CD4-positive, alpha-beta memory T cell (primary cell): ENCODE measurements around the gene RIBC2. TPM values are rescaled to one million over a fixed set of nuclear protein-coding genes. Genes with fewer than 3 reads are reported as not detected.
"Not testable (repeated sequence)": the region's sequence is repeated elsewhere in the genome, so short reads cannot be mapped to it uniquely, and the experiment has no call there.

Experiments
- CTCF ChIA-PET: fragments of 350-600 bp; sonication (Branson Sonifier 250); formaldehyde crosslinking; loops from one replicate; lab custom pipeline; 2021; ENCODE audit warnings: inconsistent platforms; ENCODE audit not compliant: partially characterized antibody; lab: Charles Lee
- POLR2A ChIA-PET: fragments of 350-600 bp; sonication (Branson Sonifier 250); formaldehyde crosslinking; loops from one replicate; lab custom pipeline; 2021; ENCODE audit not compliant: partially characterized antibody; lab: Charles Lee
- DNase-seq, 5 donors: peaks; one replicate each; pipeline versions ENCODE4 v3.0.0 to v3.0.0-alpha.2; 2020 to 2022; ENCODE audit warnings: mixed read lengths in 1 of 5
- H3K27ac ChIP-seq: one replicate; pipeline ENCODE4 v1.7.0; 2013; ENCODE audit warnings: low read depth, low read length
- H3K27me3 ChIP-seq: 2 replicates; pipeline ENCODE4 v1.7.0; 2013; ENCODE audit warnings: mild to moderate bottlenecking, low read length, moderate library complexity; ENCODE audit not compliant: insufficient read depth
- H3K36me3 ChIP-seq: 2 replicates; pipeline ENCODE4 v1.7.0; 2013; ENCODE audit warnings: mild to moderate bottlenecking, low read length, moderate library complexity; ENCODE audit not compliant: insufficient read depth
- H3K4me1 ChIP-seq: 2 replicates; pipeline ENCODE4 v1.7.0; 2013; ENCODE audit warnings: mild to moderate bottlenecking, low read length, moderate library complexity; ENCODE audit not compliant: insufficient read depth
- H3K4me3 ChIP-seq, 2 donors: one replicate each; pipeline ENCODE4 v1.7.0; 2013; ENCODE audit warnings: low read length in 2 of 2, mild to moderate bottlenecking in 1 of 2
- H3K9me3 ChIP-seq, 2 donors: one replicate each; pipeline ENCODE4 v1.7.0; 2013; ENCODE audit warnings: low read length in 2 of 2, control low read depth in 1 of 2; ENCODE audit not compliant: control insufficient read depth in 1 of 2
- H3K27ac Mint-ChIP-seq, 7 donors: one replicate each; pipeline ENCODE4 v1.8.0; 2020 to 2021; ENCODE audit warnings: mixed read lengths in 7 of 7, mild to moderate bottlenecking in 6 of 7, inconsistent platforms in 3 of 7, moderate library complexity in 3 of 7
- H3K27me3 Mint-ChIP-seq, 2 donors: one replicate each; pipeline ENCODE4 v1.8.0; 2020 to 2021; ENCODE audit warnings: mixed read lengths in 2 of 2
- H3K36me3 Mint-ChIP-seq, 2 donors: one replicate each; pipeline ENCODE4 v1.8.0; 2020 to 2021; ENCODE audit warnings: mixed read lengths in 2 of 2, inconsistent platforms in 1 of 2, mild to moderate bottlenecking in 1 of 2
- H3K4me1 Mint-ChIP-seq, 4 donors: one replicate each; pipeline ENCODE4 v1.8.0; 2020 to 2021; ENCODE audit warnings: mixed read lengths in 4 of 4, mild to moderate bottlenecking in 1 of 4
- H3K4me3 Mint-ChIP-seq, 8 donors: one replicate each; pipeline ENCODE4 v1.8.0; 2020 to 2021; ENCODE audit warnings: mixed read lengths in 8 of 8, mild to moderate bottlenecking in 7 of 8, moderate library complexity in 6 of 8, inconsistent platforms in 3 of 8
- H3K9me3 Mint-ChIP-seq, 8 donors: one replicate each; pipeline ENCODE4 v1.8.0; 2020 to 2021; ENCODE audit warnings: mixed read lengths in 8 of 8, mild to moderate bottlenecking in 5 of 8, inconsistent platforms in 3 of 8, moderate library complexity in 1 of 8
- intact Hi-C: fragments of 100-400 bp; cut with micrococcal nuclease; formaldehyde crosslinking; loops from one replicate; pipeline ENCODE4 v1.15.1; 2023
- polyA plus RNA-seq, 2 donors: library from polyadenylated mRNA; unstranded; fragments of 300-500 nt; fragmentation: Illumina TruSeq; gene quantifications; one replicate each; pipeline ENCODE4 v1.2.3, GENCODE V29; 2021
- total RNA-seq, 2 experiments: library from RNA; stranded (reverse); gene quantifications; one replicate each; pipeline ENCODE4 v1.2.3, GENCODE V29; 2021

The RIBC2 gene
- total and polyA plus RNA-seq, 4 experiments from 2014 or later: 0.13 TPM; not detected in 3

DNA sequence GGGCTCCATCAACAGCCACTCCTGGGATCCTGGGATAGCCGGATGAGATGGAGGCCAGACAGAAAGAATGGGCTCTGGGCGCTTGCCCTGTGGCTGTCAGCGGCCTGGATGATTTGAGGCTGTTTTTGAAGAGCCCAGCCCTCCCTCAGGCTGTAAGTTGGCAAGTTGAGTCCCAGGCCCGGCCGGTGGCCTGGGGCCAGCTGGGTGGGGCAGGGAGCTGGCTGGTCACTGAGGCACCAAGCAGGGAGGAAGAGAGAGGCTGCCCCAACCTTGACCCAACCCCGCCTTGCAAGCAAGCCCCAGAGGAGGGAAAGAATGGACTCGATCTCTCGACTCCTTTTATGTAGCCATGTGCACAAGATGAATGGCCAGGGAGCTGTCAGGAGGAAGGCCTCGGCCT is 34.9 kb downstream of the RIBC2 start:
- H3K4me3 ChIP-seq: no peak overlapping the region
- no peaks in the 10 kb centered on the region for H3K36me3 Mint-ChIP-seq
- intact Hi-C loops: no loop called here
- peaks cover 0 to 2% (median 0%) of the 10 kb centered on the region in 8 donors for H3K9me3 Mint-ChIP-seq
- no peaks in the 10 kb centered on the region for H3K4me1 ChIP-seq
- CTCF ChIA-PET: no interaction called here
- no peaks in the 10 kb centered on the region for H3K4me1 Mint-ChIP-seq
- no peak for DNase-seq
- no peak overlapping the region for H3K27ac ChIP-seq
- H3K4me3 Mint-ChIP-seq: no peak overlapping the region
- H3K36me3 ChIP-seq: no peaks in the 10 kb centered on the region
- H3K27me3 Mint-ChIP-seq: peaks cover 0 to 2% of the 10 kb centered on the region in 2 donors
- no peak overlapping the region for H3K27ac Mint-ChIP-seq
- POLR2A ChIA-PET: no interaction called here
- H3K27me3 ChIP-seq: no peaks in the 10 kb centered on the region
- no peaks in the 10 kb centered on the region for H3K9me3 ChIP-seq

DNA sequence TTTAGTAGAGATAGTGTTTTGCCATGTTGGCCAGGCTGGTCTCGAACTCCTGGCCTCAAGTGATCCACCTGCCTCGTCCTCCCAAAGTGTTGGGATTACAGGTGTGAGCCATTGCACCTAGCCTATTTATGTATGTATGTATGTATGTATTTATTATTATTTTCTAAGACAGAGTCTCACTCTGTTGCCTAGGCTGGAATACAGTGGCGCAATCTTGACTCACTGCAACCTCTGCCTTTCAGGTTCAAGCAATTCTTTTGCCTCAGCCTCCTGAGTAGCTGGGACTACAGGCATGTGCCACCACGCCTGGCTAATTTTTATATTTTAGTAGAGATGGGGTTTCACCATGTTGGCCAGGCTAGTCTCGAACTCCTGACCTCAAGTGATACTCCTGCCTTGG is 35.9 kb downstream of the RIBC2 start:
- H3K27ac Mint-ChIP-seq, H3K4me3 Mint-ChIP-seq, H3K27ac ChIP-seq, POLR2A ChIA-PET, H3K4me1 ChIP-seq, H3K36me3 Mint-ChIP-seq, H3K27me3 Mint-ChIP-seq, H3K9me3 ChIP-seq, intact Hi-C loops, CTCF ChIA-PET, H3K4me3 ChIP-seq, H3K9me3 Mint-ChIP-seq, H3K27me3 ChIP-seq, H3K36me3 ChIP-seq, H3K4me1 Mint-ChIP-seq, DNase-seq: not testable (repeated sequence)

DNA sequence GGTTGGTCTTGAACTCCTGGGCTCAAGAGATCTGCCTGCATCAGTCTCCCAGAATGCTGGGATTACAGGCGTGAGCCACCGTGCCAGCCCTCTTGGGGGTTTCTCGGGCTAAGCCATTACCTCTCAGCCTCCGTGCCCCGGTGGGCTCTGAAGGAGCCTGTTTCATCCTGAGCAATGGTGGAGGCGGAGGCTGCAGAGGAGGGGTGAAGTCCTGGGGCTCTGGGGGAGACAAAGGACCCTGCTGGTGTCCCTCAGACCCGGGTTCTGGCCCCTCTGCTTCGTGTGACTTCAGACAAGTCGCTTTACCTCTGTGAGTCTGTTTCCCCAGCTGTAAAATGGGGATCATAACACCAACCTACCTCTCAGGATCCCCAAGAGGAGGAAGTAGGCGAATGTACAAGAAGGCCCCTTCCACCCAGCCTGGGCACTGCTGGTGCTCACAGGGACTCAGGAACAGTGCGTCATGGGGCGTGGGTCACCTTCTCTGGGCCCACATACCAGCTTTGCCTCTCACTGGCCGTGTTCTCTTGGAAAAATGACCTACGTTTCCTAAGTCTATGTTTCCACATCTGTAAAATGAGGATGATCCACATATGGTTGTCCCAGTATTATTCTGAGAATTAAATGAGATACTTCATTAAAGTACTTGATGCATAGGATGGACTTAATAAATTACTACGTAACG is 36.8 kb downstream of the RIBC2 start:
- POLR2A ChIA-PET: no interaction called here
- H3K36me3 Mint-ChIP-seq: no peaks in the 10 kb centered on the region
- H3K4me3 ChIP-seq: no peak overlapping the region
- no peak overlapping the region for H3K27ac ChIP-seq
- peaks cover 0 to 6% of the 10 kb centered on the region in 2 donors for H3K27me3 Mint-ChIP-seq
- H3K9me3 Mint-ChIP-seq: no peaks in the 10 kb centered on the region
- H3K4me3 Mint-ChIP-seq: no peak overlapping the region
- H3K36me3 ChIP-seq: no peaks in the 10 kb centered on the region
- no peaks in the 10 kb centered on the region for H3K9me3 ChIP-seq
- no peaks in the 10 kb centered on the region for H3K4me1 ChIP-seq
- CTCF ChIA-PET: no interaction called here
- H3K4me1 Mint-ChIP-seq: no peaks in the 10 kb centered on the region
- intact Hi-C loops: no loop called here
- no peak overlapping the region for H3K27ac Mint-ChIP-seq
- H3K27me3 ChIP-seq: no peaks in the 10 kb centered on the region
- DNase-seq: no peak

DNA sequence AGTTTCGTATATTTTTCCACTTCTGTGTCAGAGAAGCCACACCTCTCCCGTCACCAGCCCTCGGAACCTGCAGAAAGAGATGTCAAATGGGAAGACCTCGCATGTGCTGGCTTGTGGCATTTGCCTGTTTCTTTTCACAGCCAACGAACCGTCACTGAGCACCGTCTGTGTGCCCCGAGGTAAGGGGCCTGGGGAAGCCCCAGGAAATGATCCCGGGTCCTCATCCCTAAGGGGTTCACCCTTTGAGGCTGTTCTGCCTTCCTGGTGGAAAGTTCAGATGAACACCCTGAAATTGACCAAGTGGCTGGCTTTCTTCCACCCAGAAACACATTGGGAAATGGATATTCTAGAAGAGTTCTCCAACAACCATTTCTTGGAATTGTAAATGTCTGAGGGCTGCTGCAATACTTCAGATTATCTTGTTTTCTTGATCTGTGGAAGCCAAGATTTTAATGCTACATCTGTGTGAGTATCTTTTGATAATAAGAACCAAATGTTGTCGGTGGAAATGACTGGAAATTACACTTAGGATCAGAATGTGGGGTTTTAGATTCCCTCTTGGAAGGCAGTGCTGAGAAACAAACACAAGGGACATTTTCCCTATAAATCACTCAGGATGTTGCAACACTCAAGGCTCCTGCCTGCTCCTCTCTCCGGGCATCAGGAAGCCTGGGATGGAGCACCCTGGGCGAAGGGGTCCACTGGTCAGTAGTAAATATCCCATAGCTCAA is 37.6 kb downstream of the RIBC2 start:
- Histone ChIP-seq H3K4me1 (no peaks in the 10 kb centered on the region), H3K27me3 (no peaks in the 10 kb centered on the region), H3K4me3 (no peak overlapping the region), H3K27ac (no peak overlapping the region), H3K9me3 (no peaks in the 10 kb centered on the region), H3K36me3 (no peaks in the 10 kb centered on the region)
- CTCF ChIA-PET: no interaction called here
- Mint-ChIP-seq H3K27me3 (peaks cover 0 to 6% of the 10 kb centered on the region in 2 donors), H3K27ac (no peak overlapping the region), H3K36me3 (no peaks in the 10 kb centered on the region), H3K4me3 (no peak overlapping the region), H3K4me1 (no peaks in the 10 kb centered on the region), H3K9me3 (no peaks in the 10 kb centered on the region)
- no peak for DNase-seq
- POLR2A ChIA-PET: no interaction called here
- intact Hi-C loops: no loop called here

DNA sequence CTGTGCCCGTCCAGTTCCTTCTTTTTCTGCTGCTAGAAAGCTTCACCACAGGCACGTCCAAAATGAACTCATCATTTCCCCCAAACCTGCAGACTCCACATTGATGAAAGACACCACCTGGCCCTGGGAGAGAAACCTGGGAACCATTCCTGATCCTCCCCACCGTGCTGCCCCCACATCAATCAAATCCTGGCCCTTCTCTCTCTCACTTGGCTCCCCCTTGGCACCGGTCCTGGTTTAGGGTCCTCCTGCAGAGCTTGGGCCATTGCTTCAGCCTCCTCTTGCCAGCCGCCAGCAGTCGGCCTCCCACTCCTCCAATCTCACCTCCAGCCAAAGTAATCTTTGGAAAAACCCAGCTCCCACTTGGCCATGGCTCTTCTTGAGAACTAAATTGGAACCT is 38.5 kb downstream of the RIBC2 start:
- POLR2A ChIA-PET: no interaction called here
- H3K36me3 ChIP-seq: no peaks in the 10 kb centered on the region
- no peak overlapping the region for H3K4me3 ChIP-seq
- intact Hi-C loops: no loop called here
- H3K4me3 Mint-ChIP-seq: no peak overlapping the region
- no peak for DNase-seq
- peaks cover 0 to 2% (median 0%) of the 10 kb centered on the region in 8 donors for H3K9me3 Mint-ChIP-seq
- no peak overlapping the region for H3K27ac Mint-ChIP-seq
- CTCF ChIA-PET: interaction anchor here (1.2 kb wide), 1 partner anchor 10 kb away, joined by 3 read pairs; no protein-coding TSS in a partner anchor
- H3K4me1 ChIP-seq: no peaks in the 10 kb centered on the region
- H3K9me3 ChIP-seq: no peaks in the 10 kb centered on the region
- no peaks in the 10 kb centered on the region for H3K36me3 Mint-ChIP-seq
- no peak overlapping the region for H3K27ac ChIP-seq
- H3K27me3 ChIP-seq: no peaks in the 10 kb centered on the region
- H3K27me3 Mint-ChIP-seq: peaks cover 1 to 6% of the 10 kb centered on the region in 2 donors
- H3K4me1 Mint-ChIP-seq: no peaks in the 10 kb centered on the region

DNA sequence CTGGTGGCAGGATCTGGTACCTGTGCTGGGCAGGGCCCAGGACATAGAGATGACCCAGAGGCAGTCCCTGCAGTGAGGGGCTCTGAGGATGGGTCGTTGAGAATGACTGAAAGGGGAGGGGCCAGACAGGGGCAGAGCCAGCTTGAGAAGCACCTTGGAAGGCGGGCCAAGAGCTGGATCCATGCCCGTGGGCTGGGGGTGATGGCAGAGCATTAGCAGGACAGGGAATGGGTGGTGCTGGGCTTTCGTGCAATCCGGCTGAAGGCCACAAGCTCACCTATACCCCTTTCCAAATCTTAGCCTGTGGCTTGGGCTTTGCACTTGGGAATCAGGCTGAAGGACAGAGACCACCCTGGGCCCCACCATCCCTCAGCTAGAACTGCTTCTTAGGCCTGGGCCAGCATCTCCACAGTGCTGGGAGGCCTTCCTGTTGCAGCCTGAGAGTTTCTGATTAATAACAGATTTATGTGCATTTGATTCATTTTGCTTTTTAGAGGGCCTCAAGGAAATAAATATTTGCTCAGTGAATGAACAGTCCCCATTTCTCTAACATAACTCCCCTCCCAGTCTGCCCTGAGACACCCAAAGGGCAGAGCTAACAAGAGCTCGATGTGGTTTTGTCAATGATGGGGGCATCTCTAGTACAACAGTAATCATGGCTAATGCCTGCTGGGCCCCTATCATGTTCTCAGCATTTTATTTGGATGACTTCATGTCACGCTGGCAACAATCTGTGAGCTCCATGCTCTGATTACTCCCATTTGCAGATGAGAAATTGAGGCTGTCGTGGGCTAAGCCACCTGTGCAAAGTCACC is 39.3 kb downstream of the RIBC2 start:
- no peaks in the 10 kb centered on the region for H3K4me1 Mint-ChIP-seq
- H3K9me3 ChIP-seq: no peaks in the 10 kb centered on the region
- peaks cover 3 to 6% of the 10 kb centered on the region in 2 donors for H3K27me3 Mint-ChIP-seq
- intact Hi-C loops: no loop called here
- no peak overlapping the region for H3K27ac Mint-ChIP-seq
- no peaks in the 10 kb centered on the region for H3K4me1 ChIP-seq
- DNase-seq: no peak
- H3K9me3 Mint-ChIP-seq: peaks cover 0 to 2% (median 0%) of the 10 kb centered on the region in 8 donors
- H3K27ac ChIP-seq: no peak overlapping the region
- no peaks in the 10 kb centered on the region for H3K27me3 ChIP-seq
- H3K36me3 Mint-ChIP-seq: no peaks in the 10 kb centered on the region
- H3K4me3 Mint-ChIP-seq: no peak overlapping the region
- CTCF ChIA-PET: interaction anchor here (1.2 kb wide), 1 partner anchor 11 kb away, joined by 3 read pairs; no protein-coding TSS in a partner anchor
- no peaks in the 10 kb centered on the region for H3K36me3 ChIP-seq
- POLR2A ChIA-PET: no interaction called here
- H3K4me3 ChIP-seq: no peak overlapping the region

DNA sequence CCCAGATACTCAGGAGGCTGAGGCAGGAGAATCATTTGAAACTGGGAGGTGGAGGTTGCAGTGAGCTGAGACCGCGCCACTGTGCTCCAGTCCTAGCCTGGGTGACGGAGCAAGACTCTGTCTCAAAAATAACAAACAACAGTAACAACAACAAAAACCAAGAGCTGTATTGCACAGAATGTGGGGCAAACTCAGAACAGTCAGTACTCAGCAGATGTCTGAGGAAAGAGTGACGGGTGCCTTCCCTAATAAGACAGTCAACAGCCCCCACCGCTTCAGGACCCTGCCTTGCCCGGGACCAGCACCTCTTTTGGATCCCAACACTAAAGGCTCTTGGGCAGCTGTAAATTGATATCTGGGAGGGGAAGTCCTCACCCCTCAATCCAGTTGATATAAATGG is 40.3 kb downstream of the RIBC2 start:
- Histone ChIP-seq H3K4me1 (no peaks in the 10 kb centered on the region), H3K27ac (no peak overlapping the region), H3K36me3 (no peaks in the 10 kb centered on the region), H3K9me3 (no peaks in the 10 kb centered on the region), H3K4me3 (no peak overlapping the region), H3K27me3 (no peaks in the 10 kb centered on the region)
- intact Hi-C loops: no loop called here
- Mint-ChIP-seq H3K36me3 (no peaks in the 10 kb centered on the region), H3K4me3 (no peak overlapping the region), H3K9me3 (peaks cover 0 to 2% (median 0%) of the 10 kb centered on the region in 8 donors), H3K27ac (no peak overlapping the region), H3K27me3 (peaks cover 3 to 6% of the 10 kb centered on the region in 2 donors), H3K4me1 (no peaks in the 10 kb centered on the region)
- ChIA-PET POLR2A (no interaction called here), CTCF (no interaction called here)
- no peak for DNase-seq
